ENCODE measurements around the gene AFAP1.
A peak's percentile ranks its signal among the peaks of the same experiment; 100 is the strongest.

Gene AFAP1

DNA sequence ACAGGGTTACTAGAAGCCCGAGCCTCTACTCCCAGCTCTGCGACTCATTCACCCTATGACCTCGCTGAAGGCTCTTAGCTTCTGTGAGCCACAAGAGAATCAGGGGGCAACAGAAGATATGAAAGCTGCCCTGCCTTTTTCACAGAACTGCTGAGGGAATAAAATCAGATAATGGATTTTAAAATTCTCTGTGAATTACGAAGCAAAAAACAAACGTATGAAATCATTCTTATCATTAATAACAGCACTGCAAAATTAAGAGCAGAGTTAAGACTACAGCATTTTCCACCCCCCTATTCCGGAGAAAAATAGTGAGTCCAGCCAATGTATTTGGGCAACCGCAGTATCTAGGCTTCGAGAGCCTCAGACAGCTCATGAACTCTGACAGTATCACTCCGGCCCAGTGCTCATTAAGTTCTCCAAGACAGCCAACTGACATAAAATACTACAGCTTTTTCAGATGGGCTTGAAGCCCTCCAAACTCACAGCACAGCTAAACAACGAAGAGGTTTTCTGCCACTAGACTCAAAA is 33.4 kb downstream of the AFAP1 start:
- TF ChIP-seq TCF12 (IDR thresholded peaks at IDR 0.05; ENCODE audit: low read depth) (no peak), EP300 (IDR thresholded peaks at IDR 0.05; ENCODE audit: borderline replicate concordance) (no peak), TAF1 (IDR thresholded peaks at IDR 0.05; ENCODE audit: low read depth) (no peak), NFIC (IDR thresholded peaks at IDR 0.05) (no peak), YY1 (IDR thresholded peaks at IDR 0.05; ENCODE audit: low read depth) (no peak), CEBPB (IDR thresholded peaks at IDR 0.05) (no peak), ZBTB7A (IDR thresholded peaks at IDR 0.05; ENCODE audit: low read depth) (no peak), FOXM1 (IDR thresholded peaks at IDR 0.05; ENCODE audit: borderline replicate concordance, low read depth) (no peak), TEAD4 (IDR thresholded peaks at IDR 0.05) (no peak)
- TF ChIP-seq, protein P1, sequence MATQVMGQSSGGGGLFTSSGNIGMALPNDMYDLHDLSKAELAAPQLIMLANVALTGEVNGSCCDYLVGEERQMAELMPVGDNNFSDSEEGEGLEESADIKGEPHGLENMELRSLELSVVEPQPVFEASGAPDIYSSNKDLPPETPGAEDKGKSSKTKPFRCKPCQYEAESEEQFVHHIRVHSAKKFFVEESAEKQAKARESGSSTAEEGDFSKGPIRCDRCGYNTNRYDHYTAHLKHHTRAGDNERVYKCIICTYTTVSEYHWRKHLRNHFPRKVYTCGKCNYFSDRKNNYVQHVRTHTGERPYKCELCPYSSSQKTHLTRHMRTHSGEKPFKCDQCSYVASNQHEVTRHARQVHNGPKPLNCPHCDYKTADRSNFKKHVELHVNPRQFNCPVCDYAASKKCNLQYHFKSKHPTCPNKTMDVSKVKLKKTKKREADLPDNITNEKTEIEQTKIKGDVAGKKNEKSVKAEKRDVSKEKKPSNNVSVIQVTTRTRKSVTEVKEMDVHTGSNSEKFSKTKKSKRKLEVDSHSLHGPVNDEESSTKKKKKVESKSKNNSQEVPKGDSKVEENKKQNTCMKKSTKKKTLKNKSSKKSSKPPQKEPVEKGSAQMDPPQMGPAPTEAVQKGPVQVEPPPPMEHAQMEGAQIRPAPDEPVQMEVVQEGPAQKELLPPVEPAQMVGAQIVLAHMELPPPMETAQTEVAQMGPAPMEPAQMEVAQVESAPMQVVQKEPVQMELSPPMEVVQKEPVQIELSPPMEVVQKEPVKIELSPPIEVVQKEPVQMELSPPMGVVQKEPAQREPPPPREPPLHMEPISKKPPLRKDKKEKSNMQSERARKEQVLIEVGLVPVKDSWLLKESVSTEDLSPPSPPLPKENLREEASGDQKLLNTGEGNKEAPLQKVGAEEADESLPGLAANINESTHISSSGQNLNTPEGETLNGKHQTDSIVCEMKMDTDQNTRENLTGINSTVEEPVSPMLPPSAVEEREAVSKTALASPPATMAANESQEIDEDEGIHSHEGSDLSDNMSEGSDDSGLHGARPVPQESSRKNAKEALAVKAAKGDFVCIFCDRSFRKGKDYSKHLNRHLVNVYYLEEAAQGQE (IDR thresholded peaks at IDR 0.05; ENCODE audit: low read depth), result no peak
- TF ChIP-seq, protein P2, sequence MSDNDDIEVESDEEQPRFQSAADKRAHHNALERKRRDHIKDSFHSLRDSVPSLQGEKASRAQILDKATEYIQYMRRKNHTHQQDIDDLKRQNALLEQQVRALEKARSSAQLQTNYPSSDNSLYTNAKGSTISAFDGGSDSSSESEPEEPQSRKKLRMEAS (IDR thresholded peaks at IDR 0.05), result no peak

- TF ChIP-seq TEAD4 (IDR thresholded peaks at IDR 0.05) (no peak), YY1 (IDR thresholded peaks at IDR 0.05; ENCODE audit: low read depth) (no peak), TCF12 (IDR thresholded peaks at IDR 0.05; ENCODE audit: low read depth) (no peak), CEBPB (IDR thresholded peaks at IDR 0.05) (0 out of 2 replicates have a peak, but pooled peaks have one; percentile 21)
Observed at GRCh38 chr4:7904952-7905915, 34.4 kb downstream of the AFAP1 start.

GRCh38 chr4:7903791-7904516 is 35.7 kb downstream of the AFAP1 start:
- no peak for TF ChIP-seq NFIC (IDR thresholded peaks at IDR 0.05)
- no peak for TF ChIP-seq EP300 (IDR thresholded peaks at IDR 0.05; ENCODE audit: borderline replicate concordance)
- TF ChIP-seq TAF1 (IDR thresholded peaks at IDR 0.05; ENCODE audit: low read depth), result no peak
- TF ChIP-seq CEBPB (IDR thresholded peaks at IDR 0.05), result no peak
- TF ChIP-seq, protein P1 (IDR thresholded peaks at IDR 0.05; ENCODE audit: low read depth), result no peak

- TF ChIP-seq CREB1 (IDR thresholded peaks at IDR 0.05; ENCODE audit: low read depth), result no peak
- TF ChIP-seq ZBTB7A (IDR thresholded peaks at IDR 0.05; ENCODE audit: low read depth), result no peak
- TF ChIP-seq TEAD4 (IDR thresholded peaks at IDR 0.05), result no peak
- no peak for TF ChIP-seq CEBPB (IDR thresholded peaks at IDR 0.05)
- TF ChIP-seq, protein P2 (IDR thresholded peaks at IDR 0.05), result no peak
- TF ChIP-seq, protein P3, sequence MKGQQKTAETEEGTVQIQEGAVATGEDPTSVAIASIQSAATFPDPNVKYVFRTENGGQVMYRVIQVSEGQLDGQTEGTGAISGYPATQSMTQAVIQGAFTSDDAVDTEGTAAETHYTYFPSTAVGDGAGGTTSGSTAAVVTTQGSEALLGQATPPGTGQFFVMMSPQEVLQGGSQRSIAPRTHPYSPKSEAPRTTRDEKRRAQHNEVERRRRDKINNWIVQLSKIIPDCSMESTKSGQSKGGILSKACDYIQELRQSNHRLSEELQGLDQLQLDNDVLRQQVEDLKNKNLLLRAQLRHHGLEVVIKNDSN (IDR thresholded peaks at IDR 0.05), result no peak
- TF ChIP-seq TCF12 (IDR thresholded peaks at IDR 0.05; ENCODE audit: low read depth), result no peak
Observed at GRCh38 chr4:7902826-7903225, 36.8 kb downstream of the AFAP1 start.

DNA sequence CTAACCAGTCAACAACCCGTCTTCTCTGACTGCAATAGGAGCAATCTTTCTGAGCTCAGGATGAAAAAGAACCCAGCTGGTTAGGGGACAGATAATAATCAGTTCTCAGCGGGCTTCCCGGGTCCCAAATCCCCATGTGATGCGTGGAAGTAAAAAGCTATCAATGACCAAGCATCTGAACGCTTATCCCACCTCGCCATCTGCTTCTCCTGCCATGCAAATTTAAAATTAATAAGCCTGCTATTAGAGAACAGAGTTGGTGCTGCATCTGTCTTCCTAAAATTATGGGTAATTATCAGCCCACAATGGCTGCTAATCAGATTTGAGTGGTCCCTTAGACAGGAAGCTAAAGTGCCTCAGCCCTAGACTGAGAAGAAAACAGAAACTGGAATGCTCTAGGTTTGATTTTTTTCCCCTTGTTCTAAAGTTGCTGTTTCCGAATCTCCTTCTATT is 37.5 kb downstream of the AFAP1 start:
- TF ChIP-seq RAD21 (IDR thresholded peaks at IDR 0.05; ENCODE audit: low read depth), result no peak
- no peak for TF ChIP-seq YY1 (IDR thresholded peaks at IDR 0.05; ENCODE audit: low read depth)
- no peak for TF ChIP-seq EGR1 (IDR thresholded peaks at IDR 0.05)
- TF ChIP-seq, protein P2 (IDR thresholded peaks at IDR 0.05), result no peak
- TF ChIP-seq NFIC (IDR thresholded peaks at IDR 0.05), result no peak
- no peak for TF ChIP-seq FOXM1 (IDR thresholded peaks at IDR 0.05; ENCODE audit: borderline replicate concordance, low read depth)
- no peak for TF ChIP-seq TCF12 (IDR thresholded peaks at IDR 0.05; ENCODE audit: low read depth)
- TF ChIP-seq, protein P1 (IDR thresholded peaks at IDR 0.05; ENCODE audit: low read depth), result no peak
- no peak for TF ChIP-seq CREB1 (IDR thresholded peaks at IDR 0.05; ENCODE audit: low read depth)
- TF ChIP-seq, protein P3 (IDR thresholded peaks at IDR 0.05), result no peak
- no peak for TF ChIP-seq TEAD4 (IDR thresholded peaks at IDR 0.05)
- no peak for TF ChIP-seq EP300 (IDR thresholded peaks at IDR 0.05; ENCODE audit: borderline replicate concordance)
- no peak for TF ChIP-seq ZBTB7A (IDR thresholded peaks at IDR 0.05; ENCODE audit: low read depth)
- no peak for TF ChIP-seq TAF1 (IDR thresholded peaks at IDR 0.05; ENCODE audit: low read depth)
- TF ChIP-seq CEBPB (IDR thresholded peaks at IDR 0.05), result no peak
